Right ventricle myocardium inferior (tissue), 1 donor: ENCODE data around the gene CXCL17. TPM values are rescaled to one million over a fixed set of nuclear protein-coding genes. Genes with fewer than 3 reads are reported as not detected.
"Not testable (repeated sequence)": the region's sequence is repeated elsewhere in the genome, so short reads cannot be mapped to it uniquely, and the experiment has no call there.

Source experiments
- ATAC-seq: fragments of 200-7000 bp; cut with Tn5 transposase; one replicate; pipeline ENCODE4 v1.9.1; 2020; ENCODE audit warnings: mild to moderate bottlenecking, moderate library complexity
- DNase-seq: peaks from one replicate; pipeline ENCODE4 v3.0.0; 2021; ENCODE audit errors: missing footprints
- intact Hi-C: fragments of 100-400 bp; cut with DNase I; formaldehyde crosslinking; loops from one replicate; pipeline ENCODE4 v1.11.0; 2022
- long read RNA-seq: library from polyadenylated mRNA; unstranded; transcript quantifications from one replicate; pipeline ENCODE4 v2.0.0, GENCODE V29; 2021
- total RNA-seq: library from RNA; stranded (reverse); fragmentation: NEBNext Ultra II Directional; extraction: Animal tissue kit (Norgen Biotek cat#: 25700); gene quantifications from one replicate; pipeline ENCODE4 v1.2.1, GENCODE V29; 2021
- donor health status: DM: no; HTN: yes; CAD: no; lungs with severe emphysema.

CXCL17 gene
- not detected for total RNA-seq
- long read RNA-seq: 0 reads

- DNase-seq (no peak), ATAC-seq (no peak)
- intact Hi-C loops: no loop called here
Observed at GRCh38 chr19:42442833-42443232, at the start of gene CXCL17. CXCL17 (minus strand) TSS chr19:42442946; CDS start chr19:42442832, 114 bp downstream.

- ATAC-seq: no peak
- no peak for DNase-seq
- intact Hi-C loops: no loop called here
Observed at GRCh38 chr19:42488783-42489521, 46.2 kb upstream of the CXCL17 start.

GRCh38 chr19:42487798-42488178, 45.0 kb upstream of the CXCL17 start:
- intact Hi-C loops: no loop called here
- no peak for DNase-seq
- ATAC-seq: no peak

- DNase-seq: no peak
- no peak for ATAC-seq
- intact Hi-C loops: no loop called here
Observed at GRCh38 chr19:42487032-42487797, 44.5 kb upstream of the CXCL17 start.

GRCh38 chr19:42485036-42485435, 42.3 kb upstream of the CXCL17 start:
- DNase-seq, intact Hi-C loops, ATAC-seq: not testable (repeated sequence)

GRCh38 chr19:42480335-42481095, 37.8 kb upstream of the CXCL17 start:
- ATAC-seq: no peak
- intact Hi-C loops: no loop called here
- DNase-seq: no peak

GRCh38 chr19:42479736-42480135, 37.0 kb upstream of the CXCL17 start:
- ATAC-seq (no peak), DNase-seq (no peak)
- intact Hi-C loops: no loop called here

- no peak for ATAC-seq
- no peak for DNase-seq
- intact Hi-C loops: no loop called here
Observed at GRCh38 chr19:42478765-42479311, 36.1 kb upstream of the CXCL17 start.

GRCh38 chr19:42477933-42478332, 35.2 kb upstream of the CXCL17 start:
- no peak for ATAC-seq
- DNase-seq: no peak
- intact Hi-C loops: no loop called here

GRCh38 chr19:42477117-42477516, 34.4 kb upstream of the CXCL17 start:
- intact Hi-C loops: no loop called here
- ATAC-seq (no peak), DNase-seq (no peak)

GRCh38 chr19:42475366-42475765, 32.6 kb upstream of the CXCL17 start:
- DNase-seq: no peak
- intact Hi-C loops: no loop called here
- ATAC-seq: no peak

GRCh38 chr19:42474743-42475142, 32.0 kb upstream of the CXCL17 start:
- ATAC-seq (no peak), DNase-seq (no peak)
- intact Hi-C loops: no loop called here

- no peak for DNase-seq
- intact Hi-C loops: no loop called here
- no peak for ATAC-seq
Observed at GRCh38 chr19:42473686-42474085, 30.9 kb upstream of the CXCL17 start.

GRCh38 chr19:42472402-42473147, 29.8 kb upstream of the CXCL17 start:
- intact Hi-C loops: no loop called here
- ATAC-seq (no peak), DNase-seq (no peak)

GRCh38 chr19:42471554-42472249, 29.0 kb upstream of the CXCL17 start:
- no peak for DNase-seq
- intact Hi-C loops: no loop called here
- ATAC-seq: no peak

GRCh38 chr19:42469311-42470235, 26.8 kb upstream of the CXCL17 start:
- no peak for ATAC-seq
- no peak for DNase-seq
- intact Hi-C loops: loop anchor here (5.0 kb wide), 1 partner anchor 58 kb away; the partner anchor contains the start of gene CEACAM1

GRCh38 chr19:42468273-42468796, 25.6 kb upstream of the CXCL17 start:
- intact Hi-C loops: loop anchor here (5.0 kb wide), 1 partner anchor 59 kb away; the partner anchor contains the start of gene CEACAM1
- no peak for DNase-seq
- no peak for ATAC-seq
